Measurements from ENCODE around the gene CEP95.
A peak's percentile ranks its signal among the peaks of the same experiment; 100 is the strongest.

The CEP95 gene

DNA sequence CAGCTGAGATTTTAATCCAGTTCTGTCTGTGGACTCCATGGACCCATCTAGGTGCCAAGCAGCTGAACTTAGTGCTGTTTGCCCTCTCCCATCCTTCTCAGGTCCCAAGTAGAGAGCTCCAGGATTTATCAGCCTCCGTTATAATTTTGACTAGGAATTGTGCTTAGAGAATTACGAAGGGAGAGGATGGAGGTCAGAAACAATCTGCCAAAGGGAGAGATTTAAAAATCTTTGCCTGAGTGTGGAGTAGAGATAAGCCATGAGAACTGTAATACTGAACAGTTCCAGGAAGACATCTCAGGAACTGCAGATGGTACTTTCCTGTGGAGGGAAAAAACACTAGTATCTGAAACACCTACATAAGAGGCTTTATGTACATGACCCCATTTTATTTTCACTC, 27.0 kb downstream of the CEP95 start:
- Histone ChIP-seq H3K27ac (ENCODE audit: low read depth, low read length) (no peak overlapping the region), H3K4me1 (ENCODE audit: control insufficient read depth in 5 of 5, insufficient read depth in 5 of 5, low read length in 5 of 5) (peaks cover 0 to 2% (median 0%) of the 10 kb centered on the region in 5 donors), H3K36me3 (ENCODE audit: control insufficient read depth in 5 of 5, insufficient read depth in 5 of 5, low read length in 5 of 5) (peaks cover 61 to 98% (median 84%) of the 10 kb centered on the region in 5 donors)

DNA sequence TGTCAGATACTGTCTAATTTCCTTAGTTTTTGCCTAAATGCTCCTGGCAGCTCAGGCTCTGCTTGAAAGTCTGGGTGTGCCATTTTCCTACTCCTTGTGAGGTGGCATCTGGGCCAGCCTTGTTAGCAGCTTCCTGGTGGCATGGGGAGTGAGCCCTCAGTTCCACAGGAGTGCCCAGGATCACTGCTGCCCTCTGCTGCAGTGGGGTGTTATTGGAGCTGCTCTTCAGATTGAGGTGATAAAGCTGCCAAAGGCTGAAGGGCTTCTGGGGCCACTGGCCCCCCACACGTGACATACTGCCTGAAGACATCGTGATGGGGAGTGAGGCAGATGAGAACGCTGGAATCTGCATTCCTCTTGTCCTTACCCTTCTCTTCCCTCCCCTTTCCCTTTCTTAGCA, 27.4 kb downstream of the CEP95 start:
- no peak overlapping the region for H3K27ac ChIP-seq (ENCODE audit: low read depth, low read length)
- H3K27me3 ChIP-seq (ENCODE audit: control insufficient read depth in 5 of 5, insufficient read depth in 4 of 5, low read length in 5 of 5) = no peaks in the 10 kb centered on the region
- no peak overlapping the region for H3K4me3 ChIP-seq (ENCODE audit: low read depth in 1 of 5, low read length in 5 of 5)
- H3K4me1 ChIP-seq (ENCODE audit: control insufficient read depth in 5 of 5, insufficient read depth in 5 of 5, low read length in 5 of 5) = peaks cover 0 to 2% (median 0%) of the 10 kb centered on the region in 5 donors
- H3K9ac ChIP-seq (ENCODE audit: low read length in 5 of 5) = no peak overlapping the region
- no peaks in the 10 kb centered on the region for H3K9me3 ChIP-seq (ENCODE audit: control insufficient read depth in 5 of 5, low read length in 5 of 5)
- H3K36me3 ChIP-seq (ENCODE audit: control insufficient read depth in 5 of 5, insufficient read depth in 5 of 5, low read length in 5 of 5) = peaks cover 57 to 98% (median 83%) of the 10 kb centered on the region in 5 donors

More for the DNA sequence above, 27.0 kb downstream of the CEP95 start:
- H3K4me3 ChIP-seq (ENCODE audit: low read depth in 1 of 5, low read length in 5 of 5) = no peak overlapping the region
- no peaks in the 10 kb centered on the region for H3K27me3 ChIP-seq (ENCODE audit: control insufficient read depth in 5 of 5, insufficient read depth in 4 of 5, low read length in 5 of 5)
- H3K9me3 ChIP-seq (ENCODE audit: control insufficient read depth in 5 of 5, low read length in 5 of 5) = no peaks in the 10 kb centered on the region
- no peak overlapping the region for H3K9ac ChIP-seq (ENCODE audit: low read length in 5 of 5)

DNA sequence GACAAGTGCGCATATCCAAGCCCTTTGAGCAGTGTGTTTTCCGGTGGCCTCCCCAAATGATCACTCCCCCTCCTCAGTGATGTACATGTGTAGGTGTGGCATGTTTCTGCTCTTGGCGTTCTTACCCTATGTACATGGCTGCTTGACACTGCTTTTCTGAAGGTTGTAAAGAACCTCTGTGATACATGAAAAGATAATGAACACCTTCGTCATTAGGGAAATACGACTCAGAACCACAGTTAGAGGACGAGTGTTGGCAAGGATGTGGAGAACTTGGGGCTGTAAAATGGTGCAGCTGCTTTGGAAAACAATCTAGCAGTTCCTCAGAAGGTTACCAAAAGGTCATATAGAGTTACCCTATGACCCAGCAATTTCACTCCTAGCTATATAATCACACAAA, 28.6 kb downstream of the CEP95 start:
- Histone ChIP-seq H3K4me1 (ENCODE audit: control insufficient read depth in 5 of 5, insufficient read depth in 5 of 5, low read length in 5 of 5) (peaks cover 0 to 2% (median 0%) of the 10 kb centered on the region in 5 donors), H3K36me3 (ENCODE audit: control insufficient read depth in 5 of 5, insufficient read depth in 5 of 5, low read length in 5 of 5) (peaks cover 51 to 91% (median 79%) of the 10 kb centered on the region in 5 donors), H3K9ac (ENCODE audit: low read length in 5 of 5) (no peak overlapping the region), H3K4me3 (ENCODE audit: low read depth in 1 of 5, low read length in 5 of 5) (no peak overlapping the region), H3K9me3 (ENCODE audit: control insufficient read depth in 5 of 5, low read length in 5 of 5) (no peaks in the 10 kb centered on the region), H3K27me3 (ENCODE audit: control insufficient read depth in 5 of 5, insufficient read depth in 4 of 5, low read length in 5 of 5) (no peaks in the 10 kb centered on the region), H3K27ac (ENCODE audit: low read depth, low read length) (no peak overlapping the region)

DNA sequence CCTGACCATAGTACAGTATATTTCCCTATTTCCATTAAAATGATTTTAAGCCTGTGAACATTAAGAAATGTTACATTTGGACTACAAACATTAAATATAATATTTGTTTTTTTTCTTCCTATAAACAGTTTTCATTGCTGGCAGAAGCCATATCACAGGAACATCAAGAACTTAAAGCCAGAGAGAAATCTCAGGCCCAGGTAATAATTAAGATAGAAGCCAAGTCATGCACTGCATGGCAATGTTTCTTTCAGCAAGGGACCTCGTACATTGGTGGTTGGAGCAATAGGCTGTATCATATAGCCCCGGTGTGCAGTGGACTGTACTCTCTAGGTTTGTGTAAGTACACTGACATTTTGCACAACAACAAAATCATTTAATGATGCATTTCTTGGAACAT, 30.1 kb downstream of the CEP95 start:
- no peak overlapping the region for H3K4me3 ChIP-seq (ENCODE audit: low read depth in 1 of 5, low read length in 5 of 5)
- H3K4me1 ChIP-seq (ENCODE audit: control insufficient read depth in 5 of 5, insufficient read depth in 5 of 5, low read length in 5 of 5) = peaks cover 0 to 2% (median 0%) of the 10 kb centered on the region in 5 donors
- no peaks in the 10 kb centered on the region for H3K27me3 ChIP-seq (ENCODE audit: control insufficient read depth in 5 of 5, insufficient read depth in 4 of 5, low read length in 5 of 5)
- no peak overlapping the region for H3K9ac ChIP-seq (ENCODE audit: low read length in 5 of 5)
- no peaks in the 10 kb centered on the region for H3K9me3 ChIP-seq (ENCODE audit: control insufficient read depth in 5 of 5, low read length in 5 of 5)
- H3K36me3 ChIP-seq (ENCODE audit: control insufficient read depth in 5 of 5, insufficient read depth in 5 of 5, low read length in 5 of 5) = peaks cover 39 to 81% (median 67%) of the 10 kb centered on the region in 5 donors
- no peak overlapping the region for H3K27ac ChIP-seq (ENCODE audit: low read depth, low read length)

DNA sequence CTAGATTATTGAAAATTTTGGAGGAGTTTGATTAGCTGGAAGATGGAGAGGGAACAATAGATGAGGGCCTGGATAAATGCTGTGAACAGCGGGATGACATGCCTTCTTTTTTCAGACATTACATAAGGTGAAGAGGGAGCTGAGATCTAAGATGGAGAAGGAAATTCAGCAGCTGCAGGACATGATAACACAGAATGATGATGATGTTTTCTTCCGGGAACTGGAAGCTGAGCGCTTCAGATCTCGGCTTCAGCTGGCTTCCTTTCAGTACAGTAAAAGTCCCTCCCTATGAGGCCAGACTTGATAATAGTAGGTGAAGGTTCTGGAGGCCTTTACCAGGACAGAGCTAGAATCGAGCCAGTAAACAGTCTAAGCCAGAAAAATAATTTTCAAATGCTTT, 30.7 kb downstream of the CEP95 start:
- H3K27me3 ChIP-seq (ENCODE audit: control insufficient read depth in 5 of 5, insufficient read depth in 4 of 5, low read length in 5 of 5) = no peaks in the 10 kb centered on the region
- no peak overlapping the region for H3K4me3 ChIP-seq (ENCODE audit: low read depth in 1 of 5, low read length in 5 of 5)
- no peak overlapping the region for H3K27ac ChIP-seq (ENCODE audit: low read depth, low read length)
- H3K9ac ChIP-seq (ENCODE audit: low read length in 5 of 5) = no peak overlapping the region
- no peaks in the 10 kb centered on the region for H3K9me3 ChIP-seq (ENCODE audit: control insufficient read depth in 5 of 5, low read length in 5 of 5)
- peaks cover 0 to 2% (median 0%) of the 10 kb centered on the region in 5 donors for H3K4me1 ChIP-seq (ENCODE audit: control insufficient read depth in 5 of 5, insufficient read depth in 5 of 5, low read length in 5 of 5)
- H3K36me3 ChIP-seq (ENCODE audit: control insufficient read depth in 5 of 5, insufficient read depth in 5 of 5, low read length in 5 of 5) = peaks cover 36 to 79% (median 63%) of the 10 kb centered on the region in 5 donors

DNA sequence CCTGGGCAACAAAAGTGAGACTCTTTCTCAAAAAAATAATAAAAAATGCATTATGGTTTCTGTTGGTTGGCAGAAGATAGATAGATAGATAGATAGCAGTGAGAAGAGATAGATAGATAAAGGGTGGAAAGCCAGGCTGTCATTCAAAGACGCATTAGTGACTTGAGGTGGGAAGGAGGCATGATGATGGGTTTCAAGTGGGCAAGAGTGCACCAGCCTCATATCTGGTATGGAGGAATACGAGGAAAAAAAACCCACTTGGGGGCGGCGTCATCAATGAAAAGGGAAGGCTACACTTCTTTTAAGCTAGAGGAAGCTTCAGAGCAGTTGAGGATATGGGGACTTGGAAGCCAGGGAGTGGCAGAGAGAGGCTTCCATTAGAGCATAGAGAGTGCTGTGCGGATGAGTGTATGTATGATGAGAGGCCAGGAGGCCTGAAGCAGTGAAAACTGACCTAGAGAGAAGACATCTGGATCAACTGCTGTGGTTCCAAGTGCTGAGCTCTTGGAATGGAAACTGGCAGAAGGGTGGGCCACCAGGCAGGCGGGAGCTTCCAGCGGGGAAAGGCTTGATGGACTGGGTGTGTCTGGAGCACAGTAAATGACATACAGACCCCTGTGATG, 31.8 kb downstream of the CEP95 start:
- Histone ChIP-seq H3K36me3 (ENCODE audit: control insufficient read depth in 5 of 5, insufficient read depth in 5 of 5, low read length in 5 of 5) (peaks cover 32 to 69% (median 51%) of the 10 kb centered on the region in 5 donors), H3K4me3 (ENCODE audit: low read depth in 1 of 5, low read length in 5 of 5) (no peak overlapping the region), H3K9me3 (ENCODE audit: control insufficient read depth in 5 of 5, low read length in 5 of 5) (no peaks in the 10 kb centered on the region), H3K9ac (ENCODE audit: low read length in 5 of 5) (no peak overlapping the region), H3K27me3 (ENCODE audit: control insufficient read depth in 5 of 5, insufficient read depth in 4 of 5, low read length in 5 of 5) (no peaks in the 10 kb centered on the region), H3K27ac (ENCODE audit: low read depth, low read length) (peak overlapping the region; percentile 20), H3K4me1 (ENCODE audit: control insufficient read depth in 5 of 5, insufficient read depth in 5 of 5, low read length in 5 of 5) (peaks cover 0 to 2% (median 0%) of the 10 kb centered on the region in 5 donors)

DNA sequence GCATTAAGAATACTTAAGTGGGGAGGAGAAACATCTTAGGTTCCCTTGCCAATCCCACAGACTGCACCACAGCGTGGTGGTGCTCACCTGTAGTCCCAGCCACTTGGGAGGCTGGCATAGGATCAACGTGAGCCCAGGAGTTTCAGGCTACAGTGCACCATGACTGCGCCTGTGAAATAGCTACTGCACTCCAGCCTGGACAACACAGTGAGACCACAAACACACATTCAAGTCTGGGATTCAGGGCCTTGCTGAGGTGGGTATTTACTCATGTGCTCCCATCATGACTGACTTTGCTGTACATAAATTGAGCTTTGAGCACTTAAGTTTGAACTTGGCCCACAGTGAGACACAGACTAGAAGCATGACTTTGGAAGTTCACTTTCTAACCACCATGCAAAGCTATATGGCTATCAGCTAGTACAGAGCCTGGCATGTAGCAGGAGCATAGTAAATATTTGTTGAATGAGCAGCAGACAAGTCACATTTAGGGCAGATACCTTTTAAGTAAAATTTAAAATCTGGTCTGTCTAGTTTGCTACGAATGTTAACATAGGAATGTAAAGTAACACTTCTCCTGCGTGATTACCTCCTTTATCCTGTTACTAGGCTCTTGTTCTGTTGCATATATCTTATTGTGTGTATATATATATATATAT, 33.5 kb downstream of the CEP95 start:
- H3K36me3 ChIP-seq (ENCODE audit: control insufficient read depth in 5 of 5, insufficient read depth in 5 of 5, low read length in 5 of 5) = peaks cover 24 to 68% (median 36%) of the 10 kb centered on the region in 5 donors
- no peaks in the 10 kb centered on the region for H3K27me3 ChIP-seq (ENCODE audit: control insufficient read depth in 5 of 5, insufficient read depth in 4 of 5, low read length in 5 of 5)
- no peak overlapping the region for H3K9ac ChIP-seq (ENCODE audit: low read length in 5 of 5)
- H3K27ac ChIP-seq (ENCODE audit: low read depth, low read length) = no peak overlapping the region
- H3K9me3 ChIP-seq (ENCODE audit: control insufficient read depth in 5 of 5, low read length in 5 of 5) = no peaks in the 10 kb centered on the region
- peaks cover 0 to 2% (median 0%) of the 10 kb centered on the region in 5 donors for H3K4me1 ChIP-seq (ENCODE audit: control insufficient read depth in 5 of 5, insufficient read depth in 5 of 5, low read length in 5 of 5)
- no peak overlapping the region for H3K4me3 ChIP-seq (ENCODE audit: low read depth in 1 of 5, low read length in 5 of 5)

DNA sequence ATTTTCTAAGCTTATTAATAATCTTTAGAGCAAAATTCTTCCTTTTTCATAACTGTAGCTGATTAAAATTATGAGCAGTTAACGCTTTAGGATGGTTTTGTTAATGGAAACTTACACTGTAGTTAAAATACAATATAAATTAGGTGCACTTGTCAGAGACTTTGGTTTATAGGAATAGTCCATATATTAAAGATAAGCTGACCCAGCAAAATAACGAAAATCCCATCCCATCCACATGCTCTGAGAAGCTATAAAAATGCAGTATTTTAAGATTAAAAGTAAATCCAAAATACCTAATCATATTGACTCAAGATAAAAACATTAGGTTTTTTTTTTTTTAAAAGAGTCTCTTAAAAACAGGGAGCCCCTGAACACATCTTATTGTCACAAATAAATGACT, 38.0 kb downstream of the CEP95 start:
- Histone ChIP-seq H3K9ac (ENCODE audit: low read length in 5 of 5) (no peak overlapping the region), H3K4me3 (ENCODE audit: low read depth in 1 of 5, low read length in 5 of 5) (no peak overlapping the region), H3K9me3 (ENCODE audit: control insufficient read depth in 5 of 5, low read length in 5 of 5) (no peaks in the 10 kb centered on the region), H3K36me3 (ENCODE audit: control insufficient read depth in 5 of 5, insufficient read depth in 5 of 5, low read length in 5 of 5) (peaks cover 21 to 59% (median 27%) of the 10 kb centered on the region in 5 donors), H3K27ac (ENCODE audit: low read depth, low read length) (no peak overlapping the region), H3K27me3 (ENCODE audit: control insufficient read depth in 5 of 5, insufficient read depth in 4 of 5, low read length in 5 of 5) (no peaks in the 10 kb centered on the region), H3K4me1 (ENCODE audit: control insufficient read depth in 5 of 5, insufficient read depth in 5 of 5, low read length in 5 of 5) (no peaks in the 10 kb centered on the region)

DNA sequence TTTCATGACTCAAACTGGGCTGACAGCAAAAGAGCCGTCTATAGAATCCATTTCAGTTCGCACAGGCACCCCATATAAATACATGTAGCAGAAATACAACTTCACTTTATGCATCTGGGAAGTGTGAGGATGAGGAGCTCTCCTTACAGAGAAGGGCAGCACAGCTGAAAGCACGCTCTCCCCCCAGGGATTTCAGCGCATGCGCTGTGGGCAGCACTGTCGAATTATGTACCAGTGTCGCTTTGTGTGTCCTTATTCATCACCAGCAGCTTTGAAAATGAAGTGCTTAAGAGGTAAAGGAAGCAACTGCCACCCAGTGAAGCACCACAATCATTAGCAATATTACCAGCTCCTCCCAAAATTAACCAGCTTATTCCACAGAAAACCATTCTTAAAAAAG, 39.9 kb downstream of the CEP95 start:
- Histone ChIP-seq H3K4me3 (ENCODE audit: low read depth in 1 of 5, low read length in 5 of 5) (no peak overlapping the region), H3K27me3 (ENCODE audit: control insufficient read depth in 5 of 5, insufficient read depth in 4 of 5, low read length in 5 of 5) (no peaks in the 10 kb centered on the region), H3K4me1 (ENCODE audit: control insufficient read depth in 5 of 5, insufficient read depth in 5 of 5, low read length in 5 of 5) (no peaks in the 10 kb centered on the region), H3K9ac (ENCODE audit: low read length in 5 of 5) (no peak overlapping the region), H3K36me3 (ENCODE audit: control insufficient read depth in 5 of 5, insufficient read depth in 5 of 5, low read length in 5 of 5) (peaks cover 18 to 66% (median 27%) of the 10 kb centered on the region in 5 donors), H3K27ac (ENCODE audit: low read depth, low read length) (no peak overlapping the region), H3K9me3 (ENCODE audit: control insufficient read depth in 5 of 5, low read length in 5 of 5) (no peaks in the 10 kb centered on the region)

DNA sequence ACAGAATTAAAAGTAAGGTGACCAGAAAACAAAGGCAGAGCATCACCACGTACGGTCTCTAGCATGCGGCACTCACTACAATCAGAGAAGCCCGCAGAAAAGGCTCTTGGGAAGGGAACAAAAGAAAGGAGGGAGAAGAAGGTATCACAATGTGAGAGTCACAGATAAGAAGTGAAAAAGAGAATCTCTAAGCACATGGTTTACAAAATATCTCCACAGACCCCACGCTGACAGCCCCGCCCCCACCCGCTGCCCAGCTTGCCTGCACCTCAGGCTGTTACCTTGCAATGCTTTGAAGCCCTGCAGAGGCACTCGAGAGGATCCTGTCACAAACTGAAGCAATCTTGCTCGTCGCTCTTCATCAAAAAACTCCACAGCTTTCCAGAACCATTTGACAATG, 40.5 kb downstream of the CEP95 start:
- H3K4me3 ChIP-seq (ENCODE audit: low read depth in 1 of 5, low read length in 5 of 5) = no peak overlapping the region

More for the DNA sequence above, 40.5 kb downstream of the CEP95 start:
- H3K27me3 ChIP-seq (ENCODE audit: control insufficient read depth in 5 of 5, insufficient read depth in 4 of 5, low read length in 5 of 5) = no peaks in the 10 kb centered on the region
- peaks cover 16 to 62% (median 28%) of the 10 kb centered on the region in 5 donors for H3K36me3 ChIP-seq (ENCODE audit: control insufficient read depth in 5 of 5, insufficient read depth in 5 of 5, low read length in 5 of 5)
- H3K4me1 ChIP-seq (ENCODE audit: control insufficient read depth in 5 of 5, insufficient read depth in 5 of 5, low read length in 5 of 5) = no peaks in the 10 kb centered on the region
- H3K9me3 ChIP-seq (ENCODE audit: control insufficient read depth in 5 of 5, low read length in 5 of 5) = no peaks in the 10 kb centered on the region
- H3K27ac ChIP-seq (ENCODE audit: low read depth, low read length) = no peak overlapping the region
- H3K9ac ChIP-seq (ENCODE audit: low read length in 5 of 5) = no peak overlapping the region
